AG04449 (cell line): Measurements from ENCODE around the gene SNRPE.

Experiments used
- CTCF ChIA-PET: fragments of 350-600 bp; formaldehyde crosslinking; extraction: SDS; loops from one replicate; lab custom pipeline; 2021; ENCODE audit warnings: antibody characterized with exemption; lab: Yijun Ruan, JAX
- POLR2A ChIA-PET: fragments of 400-600, 350-600 bp; formaldehyde crosslinking; extraction: SDS; loops from one replicate; lab custom pipeline; 2020; ENCODE audit warnings: antibody characterized with exemption, inconsistent platforms; lab: Yijun Ruan, JAX
- DNase-seq: peaks from one replicate; pipeline ENCODE4 v3.0.0-alpha.2; 2010; ENCODE audit warnings: low read depth, low spot score
- H3K4me3 ChIP-seq: 2 replicates; pipeline ENCODE4 v1.5.1; 2011; ENCODE audit warnings: low read depth, mild to moderate bottlenecking, control low read depth, low read length
- CTCF ChIP-seq: IDR thresholded peaks from one replicate; pipeline ENCODE4 v1.5.1; 2011; ENCODE audit warnings: mild to moderate bottlenecking, moderate library complexity, low read length, control low read depth, inconsistent platforms; ENCODE audit not compliant: insufficient read depth; ENCODE audit errors: missing control alignments

Gene SNRPE

GRCh38 chr1:203861379-203862184 lies at the start of gene SNRPE:
SNRPE (plus strand) TSS chr1:203861599; CDS start chr1:203861660, 61 bp downstream.
- peak; percentile 98 for TF ChIP-seq CTCF
- CTCF ChIA-PET = interaction anchor here (0.7 to 22.1 kb wide), 19 partner anchors 9 to 537 kb away, joined by 3 to 1069 read pairs (median 3); partner anchors contain the start of gene GOLT1A
- peak within 1 kb of the TSS; percentile 100 for H3K4me3 ChIP-seq
- POLR2A ChIA-PET = interaction anchor here (1.0 kb wide), 1 partner anchor 266 kb away, joined by 4 read pairs; no protein-coding TSS in a partner anchor
- peak; percentile 82 for DNase-seq

- ChIA-PET CTCF (no interaction called here), POLR2A (interaction anchor here (1.1 kb wide), 1 partner anchor 12 kb away, joined by 4 read pairs; no protein-coding TSS in a partner anchor)
- H3K4me3 ChIP-seq = no peak overlapping the region
- no peak for TF ChIP-seq CTCF
- no peak for DNase-seq
Measured at GRCh38 chr1:203813581-203814341, 47.6 kb upstream of the SNRPE start.

- H3K4me3 ChIP-seq = no peak overlapping the region
- no peak for TF ChIP-seq CTCF
- DNase-seq = no peak
- ChIA-PET POLR2A (no interaction called here), CTCF (no interaction called here)
Measured at GRCh38 chr1:203818399-203818798, 43.0 kb upstream of the SNRPE start.

GRCh38 chr1:203823306-203823705 lies 38.1 kb upstream of the SNRPE start:
- TF ChIP-seq CTCF = no peak
- peak; percentile 14 for DNase-seq
- no peak overlapping the region for H3K4me3 ChIP-seq
- ChIA-PET CTCF (interaction anchor here (1.6 kb wide), 1 partner anchor 12 kb away, joined by 6 read pairs; no protein-coding TSS in a partner anchor), POLR2A (no interaction called here)

GRCh38 chr1:203826175-203826574 lies 35.2 kb upstream of the SNRPE start:
- POLR2A ChIA-PET = no interaction called here
- CTCF ChIA-PET = no interaction called here
- DNase-seq = no peak
- H3K4me3 ChIP-seq = no peak overlapping the region
- no peak for TF ChIP-seq CTCF

- no peak for DNase-seq
- POLR2A ChIA-PET = no interaction called here
- no peak for TF ChIP-seq CTCF
- H3K4me3 ChIP-seq = no peak overlapping the region
- CTCF ChIA-PET = interaction anchor here (1.5 kb wide), 1 partner anchor 379 kb away, joined by 5 read pairs; no protein-coding TSS in a partner anchor
Measured at GRCh38 chr1:203828002-203828401, 33.4 kb upstream of the SNRPE start.
